SK-N-SH (cell line): ENCODE data around the gene RYR3. TPM values are rescaled to one million over a fixed set of nuclear protein-coding genes. Genes with fewer than 3 reads are reported as not detected.

Experiments
- CTCF ChIA-PET: fragments of 300-600, 350-600 bp; formaldehyde crosslinking; extraction: SDS; loops from one replicate; lab custom pipeline; 2021; lab: Yijun Ruan, JAX
- POLR2A ChIA-PET: fragments of 350-600 bp; sonication (Branson Sonifier 250); formaldehyde crosslinking; extraction: SDS; loops from one replicate; lab custom pipeline; 2020; ENCODE audit warnings: antibody characterized with exemption, inconsistent platforms; lab: Yijun Ruan, JAX
- DNase-seq: peaks from one replicate; pipeline ENCODE4 v3.0.0; 2012
- H2AFZ ChIP-seq: fragments of 200-600 bp; sonication (generic); 2 replicates; pipeline ENCODE4 v1.8.1; 2016; ENCODE audit warnings: antibody characterized with exemption, mild to moderate bottlenecking, low read depth
- H3F3A ChIP-seq: fragments of 200-600 bp; sonication (generic); replicated peaks from 2 replicates; pipeline ENCODE3; 2016; ENCODE audit warnings: antibody characterized with exemption, mild to moderate bottlenecking; ENCODE audit not compliant: insufficient read depth
- H3K27ac ChIP-seq, 2 experiments: fragments of 200-500 bp in 1 of 2; fragments of 200-600 bp in 1 of 2; sonication (Bioruptor generic) in 1 of 2; sonication (generic), shearing (Covaris generic) in 1 of 2; 2 replicates each; pipeline versions ENCODE4 v1.5.1 to v1.6.1; 2014 to 2016; ENCODE audit warnings: low read depth in 2 of 2, inconsistent platforms in 1 of 2, low read length in 1 of 2, mild to moderate bottlenecking in 1 of 2, mixed read lengths in 1 of 2
- H3K27me3 ChIP-seq: fragments of 200-600 bp; sonication (generic), shearing (Covaris generic); 2 replicates; pipeline ENCODE4 v1.6.1; 2016; ENCODE audit warnings: mixed run types; ENCODE audit not compliant: insufficient read depth
- H3K36me3 ChIP-seq, 2 experiments: fragments of 200-500 bp in 1 of 2; fragments of 200-600 bp in 1 of 2; sonication (Bioruptor generic) in 1 of 2; sonication (generic) in 1 of 2; replicated peaks in 1 of 2; 2 replicates each; pipeline versions ENCODE3 to v1.5.1; 2014 to 2016; ENCODE audit warnings: low read length in 1 of 2, mild to moderate bottlenecking in 1 of 2; ENCODE audit not compliant: insufficient read depth in 2 of 2, control insufficient read depth in 1 of 2
- H3K4me1 ChIP-seq, 2 experiments: fragments of 200-500 bp in 1 of 2; fragments of 200-600 bp in 1 of 2; sonication (Bioruptor generic) in 1 of 2; sonication (generic), shearing (Covaris generic) in 1 of 2; 2 replicates each; pipeline versions ENCODE4 v1.5.1 to v1.6.1; 2014 to 2016; ENCODE audit warnings: low read depth in 1 of 2, low read length in 1 of 2, mixed run types in 1 of 2; ENCODE audit not compliant: insufficient read depth in 2 of 2, control insufficient read depth in 1 of 2
- H3K4me2 ChIP-seq: fragments of 200-600 bp; sonication (generic), shearing (Covaris generic); 2 replicates; pipeline ENCODE4 v1.6.1; 2017; ENCODE audit warnings: mixed run types
- H3K4me3 ChIP-seq, 2 experiments: fragments of 200-500 bp in 1 of 2; fragments of 200-600 bp in 1 of 2; sonication (Bioruptor generic) in 1 of 2; sonication (generic), shearing (Covaris generic) in 1 of 2; 2 replicates each; pipeline versions ENCODE4 v1.5.1 to v1.8.1; 2014 to 2016; ENCODE audit warnings: low read depth in 2 of 2, inconsistent platforms in 1 of 2, low read length in 1 of 2, mild to moderate bottlenecking in 1 of 2, mixed read lengths in 1 of 2, moderate library complexity in 1 of 2
- H3K79me2 ChIP-seq: fragments of 200-600 bp; sonication (generic); 2 replicates; pipeline ENCODE4 v1.8.1; 2017; ENCODE audit warnings: mild to moderate bottlenecking; ENCODE audit not compliant: insufficient read depth
- H3K9ac ChIP-seq: fragments of 200-600 bp; sonication (generic); 2 replicates; pipeline ENCODE4 v1.6.1; 2017; ENCODE audit warnings: mixed run types
- H3K9me2 ChIP-seq: fragments of 200-600 bp; sonication (generic); 2 replicates; pipeline ENCODE4 v1.6.1; 2017; ENCODE audit warnings: mixed run types
- H3K9me3 ChIP-seq: fragments of 200-600 bp; sonication (generic); 2 replicates; pipeline ENCODE4 v1.6.1; 2017; ENCODE audit warnings: mixed run types, mild to moderate bottlenecking, moderate library complexity
- H4K20me1 ChIP-seq: fragments of 200-600 bp; sonication (generic); 2 replicates; pipeline ENCODE4 v1.6.1; 2017; ENCODE audit warnings: mild to moderate bottlenecking, mixed run types; ENCODE audit not compliant: insufficient read depth
- ELF1 ChIP-seq: IDR thresholded peaks from 2 replicates; pipeline ENCODE4 v1.4.0; 2012
- FOSL2 ChIP-seq: IDR thresholded peaks from 2 replicates; pipeline ENCODE4 v1.4.0; 2012; ENCODE audit warnings: low read depth, mild to moderate bottlenecking, moderate library complexity, borderline replicate concordance
- FOXM1 ChIP-seq: IDR thresholded peaks from 2 replicates; pipeline ENCODE4 v1.4.0; 2012; ENCODE audit warnings: low read depth, mild to moderate bottlenecking
- IRF3 ChIP-seq: fragments of 150-350 bp; IDR thresholded peaks from 2 replicates; pipeline ENCODE4 v1.6.1; 2016; ENCODE audit warnings: mild to moderate bottlenecking, low read depth, low read length
- JUND ChIP-seq: IDR thresholded peaks from 2 replicates; pipeline ENCODE4 v1.4.0; 2012
- MAX ChIP-seq: IDR thresholded peaks from 2 replicates; pipeline ENCODE4 v1.4.0; 2012; ENCODE audit warnings: low read depth
- MEF2A ChIP-seq: IDR thresholded peaks from 2 replicates; pipeline ENCODE4 v1.4.0; 2012; ENCODE audit warnings: low read depth, borderline replicate concordance
- NRF1 ChIP-seq: IDR thresholded peaks from 2 replicates; pipeline ENCODE4 v1.6.1; 2012; ENCODE audit warnings: low read depth, mild to moderate bottlenecking, low read length
- POLR2AphosphoS5 ChIP-seq: IDR thresholded peaks from 2 replicates; pipeline ENCODE4 v1.6.1; 2012; ENCODE audit warnings: low read depth, low read length
- RCOR1 ChIP-seq: fragments of 150-350 bp; IDR thresholded peaks from 2 replicates; pipeline ENCODE4 v1.6.1; 2017; ENCODE audit warnings: antibody characterized with exemption, low read length
- SIN3A ChIP-seq: IDR thresholded peaks from 2 replicates; pipeline ENCODE4 v1.6.1; 2012; ENCODE audit warnings: low read depth, mild to moderate bottlenecking, low read length, moderate library complexity, borderline replicate concordance
- TAF1 ChIP-seq: IDR thresholded peaks from 2 replicates; pipeline ENCODE4 v1.6.1; 2012; ENCODE audit warnings: low read depth, mild to moderate bottlenecking, low read length, moderate library complexity, borderline replicate concordance
- TCF12 ChIP-seq: IDR thresholded peaks from 2 replicates; pipeline ENCODE4 v1.4.0; 2012
- ZBTB33 ChIP-seq: IDR thresholded peaks from 2 replicates; pipeline ENCODE4 v1.4.0; 2012; ENCODE audit warnings: low read depth, borderline replicate concordance
- WGBS: methylation state at CpG from one replicate; pipeline ENCODE4 v1.1.6; 2017; ENCODE audit warnings: low lambda C conversion rate; 5-methylcytosine and 5-hydroxymethylcytosine counted together
- polyA plus RNA-seq, 3 experiments: library from polyadenylated mRNA; depleted of rRNA; stranded (reverse); fragments of >200 nt; gene quantifications; 2 replicates each; pipeline ENCODE4 v1.2.3, GENCODE V29; 2012
- TF ChIP-seq, protein P1 (sequence below): IDR thresholded peaks from 2 replicates; pipeline ENCODE4 v1.6.1; 2012; ENCODE audit warnings: mild to moderate bottlenecking, low read depth, low read length, moderate library complexity
- TF ChIP-seq, protein P2 (sequence below): fragments of 150-350 bp; IDR thresholded peaks from 2 replicates; pipeline ENCODE4 v1.6.1; 2017; ENCODE audit warnings: antibody characterized with exemption, low read length, low read depth, borderline replicate concordance

Gene RYR3
- polyA plus RNA-seq, 1 of the 3 experiments (the other 2 are of a cell fraction) = 0.02 TPM

GRCh38 chr15:33545866-33546265 is 235.1 kb downstream of the RYR3 start:
- TF ChIP-seq IRF3 (no peak), ZBTB33 (no peak), POLR2AphosphoS5 (no peak), ELF1 (no peak), MEF2A (no peak), SIN3A (no peak), RCOR1 (no peak), NRF1 (no peak), TAF1 (no peak), MAX (no peak), TCF12 (no peak), FOXM1 (no peak), JUND (no peak), FOSL2 (no peak)
- TF ChIP-seq, protein P1, sequence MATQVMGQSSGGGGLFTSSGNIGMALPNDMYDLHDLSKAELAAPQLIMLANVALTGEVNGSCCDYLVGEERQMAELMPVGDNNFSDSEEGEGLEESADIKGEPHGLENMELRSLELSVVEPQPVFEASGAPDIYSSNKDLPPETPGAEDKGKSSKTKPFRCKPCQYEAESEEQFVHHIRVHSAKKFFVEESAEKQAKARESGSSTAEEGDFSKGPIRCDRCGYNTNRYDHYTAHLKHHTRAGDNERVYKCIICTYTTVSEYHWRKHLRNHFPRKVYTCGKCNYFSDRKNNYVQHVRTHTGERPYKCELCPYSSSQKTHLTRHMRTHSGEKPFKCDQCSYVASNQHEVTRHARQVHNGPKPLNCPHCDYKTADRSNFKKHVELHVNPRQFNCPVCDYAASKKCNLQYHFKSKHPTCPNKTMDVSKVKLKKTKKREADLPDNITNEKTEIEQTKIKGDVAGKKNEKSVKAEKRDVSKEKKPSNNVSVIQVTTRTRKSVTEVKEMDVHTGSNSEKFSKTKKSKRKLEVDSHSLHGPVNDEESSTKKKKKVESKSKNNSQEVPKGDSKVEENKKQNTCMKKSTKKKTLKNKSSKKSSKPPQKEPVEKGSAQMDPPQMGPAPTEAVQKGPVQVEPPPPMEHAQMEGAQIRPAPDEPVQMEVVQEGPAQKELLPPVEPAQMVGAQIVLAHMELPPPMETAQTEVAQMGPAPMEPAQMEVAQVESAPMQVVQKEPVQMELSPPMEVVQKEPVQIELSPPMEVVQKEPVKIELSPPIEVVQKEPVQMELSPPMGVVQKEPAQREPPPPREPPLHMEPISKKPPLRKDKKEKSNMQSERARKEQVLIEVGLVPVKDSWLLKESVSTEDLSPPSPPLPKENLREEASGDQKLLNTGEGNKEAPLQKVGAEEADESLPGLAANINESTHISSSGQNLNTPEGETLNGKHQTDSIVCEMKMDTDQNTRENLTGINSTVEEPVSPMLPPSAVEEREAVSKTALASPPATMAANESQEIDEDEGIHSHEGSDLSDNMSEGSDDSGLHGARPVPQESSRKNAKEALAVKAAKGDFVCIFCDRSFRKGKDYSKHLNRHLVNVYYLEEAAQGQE = no peak
- TF ChIP-seq, protein P2, sequence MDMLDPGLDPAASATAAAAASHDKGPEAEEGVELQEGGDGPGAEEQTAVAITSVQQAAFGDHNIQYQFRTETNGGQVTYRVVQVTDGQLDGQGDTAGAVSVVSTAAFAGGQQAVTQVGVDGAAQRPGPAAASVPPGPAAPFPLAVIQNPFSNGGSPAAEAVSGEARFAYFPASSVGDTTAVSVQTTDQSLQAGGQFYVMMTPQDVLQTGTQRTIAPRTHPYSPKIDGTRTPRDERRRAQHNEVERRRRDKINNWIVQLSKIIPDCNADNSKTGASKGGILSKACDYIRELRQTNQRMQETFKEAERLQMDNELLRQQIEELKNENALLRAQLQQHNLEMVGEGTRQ = no peak
- no peaks in the 10 kb centered on the region for H3K27me3 ChIP-seq
- H3K4me3 ChIP-seq = no peak overlapping the region
- no peaks in the 10 kb centered on the region for H3K79me2 ChIP-seq
- no peaks in the 10 kb centered on the region for H3K36me3 ChIP-seq
- H4K20me1 ChIP-seq = no peaks in the 10 kb centered on the region
- ChIA-PET POLR2A (no interaction called here), CTCF (no interaction called here)
- no peak overlapping the region for H2AFZ ChIP-seq
- no peak overlapping the region for H3K9ac ChIP-seq
- no peaks in the 10 kb centered on the region for H3F3A ChIP-seq
- no peak overlapping the region for H3K4me2 ChIP-seq
- H3K27ac ChIP-seq = no peak overlapping the region
- no peak for DNase-seq
- no peaks in the 10 kb centered on the region for H3K4me1 ChIP-seq
- WGBS = 42% methylated on average over 3 of the region's 3 CpGs
- no peaks in the 10 kb centered on the region for H3K9me3 ChIP-seq
- H3K9me2 ChIP-seq = no peaks in the 10 kb centered on the region
